H9 (cell line): Measurements from ENCODE around the gene CDKL1. TPM values are rescaled to one million over a fixed set of nuclear protein-coding genes. Genes with fewer than 3 reads are reported as not detected.

Experiments used
- DNase-seq: peaks from one replicate; pipeline ENCODE4 v3.0.0-alpha.2; 2017
- H2AFZ ChIP-seq: one replicate; pipeline ENCODE4 v1.6.1; 2013; ENCODE audit warnings: mild to moderate bottlenecking, low read length, control low read depth, moderate library complexity
- H2AK5ac ChIP-seq: 2 replicates; pipeline ENCODE4 v1.6.1; 2013; ENCODE audit warnings: low read length, control low read depth, mixed read lengths; ENCODE audit not compliant: insufficient read length
- H2BK120ac ChIP-seq: one replicate; pipeline ENCODE4 v1.6.1; 2013; ENCODE audit warnings: low read depth, mild to moderate bottlenecking, low read length, control low read depth, inconsistent platforms; ENCODE audit not compliant: poor library complexity, severe bottlenecking
- H2BK12ac ChIP-seq: 2 replicates; pipeline ENCODE4 v1.6.1; 2013; ENCODE audit warnings: low read length, control low read depth, mixed read lengths, low read depth; ENCODE audit not compliant: insufficient read length
- H2BK15ac ChIP-seq: 2 replicates; pipeline ENCODE4 v1.6.1; 2013; ENCODE audit warnings: low read depth, low read length, control low read depth
- H2BK20ac ChIP-seq: one replicate; pipeline ENCODE4 v1.6.1; 2013; ENCODE audit warnings: low read depth, mild to moderate bottlenecking, low read length, control low read depth, inconsistent platforms; ENCODE audit not compliant: poor library complexity, severe bottlenecking
- H2BK5ac ChIP-seq: 2 replicates; pipeline ENCODE4 v1.6.1; 2013; ENCODE audit warnings: low read length, control low read depth, mixed read lengths; ENCODE audit not compliant: insufficient read length
- H3K14ac ChIP-seq: 2 replicates; pipeline ENCODE4 v1.6.1; 2013; ENCODE audit warnings: low read length, control low read depth; ENCODE audit not compliant: insufficient read depth
- H3K18ac ChIP-seq: 2 replicates; pipeline ENCODE4 v1.6.1; 2013; ENCODE audit warnings: low read depth, mild to moderate bottlenecking, mixed read lengths, low read length, control low read depth; ENCODE audit not compliant: insufficient read length
- H3K23ac ChIP-seq: 2 replicates; pipeline ENCODE4 v1.6.1; 2013; ENCODE audit warnings: low read length, control low read depth, mixed read lengths, low read depth; ENCODE audit not compliant: insufficient read length
- H3K23me2 ChIP-seq: 2 replicates; pipeline ENCODE4 v1.6.1; 2013; ENCODE audit warnings: low read depth, mild to moderate bottlenecking, mixed read lengths, low read length, control low read depth; ENCODE audit not compliant: insufficient read length, poor library complexity, severe bottlenecking
- H3K27ac ChIP-seq: 2 replicates; pipeline ENCODE4 v1.5.1; 2013; ENCODE audit warnings: low read length, control low read depth, mixed read lengths, low read depth; ENCODE audit not compliant: insufficient read length
- H3K27me3 ChIP-seq: 2 replicates; pipeline ENCODE4 v1.6.1; 2013; ENCODE audit warnings: low read length, control low read depth, inconsistent platforms; ENCODE audit not compliant: insufficient read depth
- H3K4ac ChIP-seq: 2 replicates; pipeline ENCODE4 v1.6.1; 2013; ENCODE audit warnings: low read depth, mild to moderate bottlenecking, control low read depth, inconsistent platforms, low read length, moderate library complexity
- H3K4me1 ChIP-seq: 2 replicates; pipeline ENCODE4 v1.6.1; 2013; ENCODE audit warnings: low read length, control low read depth, inconsistent platforms; ENCODE audit not compliant: insufficient read depth
- H3K4me2 ChIP-seq: 2 replicates; pipeline ENCODE4 v1.6.1; 2013; ENCODE audit warnings: low read length, control low read depth, mixed read lengths; ENCODE audit not compliant: insufficient read length, insufficient read depth
- H3K56ac ChIP-seq: 2 replicates; pipeline ENCODE4 v1.6.1; 2013; ENCODE audit warnings: low read depth, mild to moderate bottlenecking, mixed read lengths, low read length, control low read depth; ENCODE audit not compliant: insufficient read length
- H3K79me1 ChIP-seq: 2 replicates; pipeline ENCODE4 v1.6.1; 2013; ENCODE audit warnings: low read depth, mild to moderate bottlenecking, moderate library complexity, low read length, control low read depth, inconsistent platforms; ENCODE audit not compliant: insufficient read depth, poor library complexity, severe bottlenecking
- H3K79me2 ChIP-seq: 2 replicates; pipeline ENCODE4 v1.6.1; 2013; ENCODE audit warnings: low read length, control low read depth, inconsistent platforms; ENCODE audit not compliant: insufficient read depth
- H3K9ac ChIP-seq: 2 replicates; pipeline ENCODE4 v1.6.1; 2013; ENCODE audit warnings: low read length, control low read depth, mixed read lengths; ENCODE audit not compliant: insufficient read length; ENCODE audit errors: extremely low read depth
- H3K9me3 ChIP-seq: one replicate; pipeline ENCODE4 v1.6.1; 2013; ENCODE audit warnings: low read depth, low read length, inconsistent platforms; ENCODE audit not compliant: control insufficient read depth
- H3T11ph ChIP-seq: one replicate; pipeline ENCODE4 v1.6.1; 2013; ENCODE audit warnings: mild to moderate bottlenecking, low read length, control low read depth, inconsistent platforms
- H4K20me1 ChIP-seq: one replicate; pipeline ENCODE4 v1.6.1; 2013; ENCODE audit not compliant: control insufficient read depth, insufficient read length, insufficient read depth
- H4K5ac ChIP-seq: 2 replicates; pipeline ENCODE4 v1.6.1; 2013; ENCODE audit warnings: low read depth, mild to moderate bottlenecking, mixed read lengths, low read length, control low read depth; ENCODE audit not compliant: insufficient read length
- H4K8ac ChIP-seq: replicated peaks from 2 replicates; pipeline ENCODE4 v1.6.1; 2013; ENCODE audit warnings: low read length, control low read depth, mixed read lengths, low read depth; ENCODE audit not compliant: insufficient read length
- H4K91ac ChIP-seq: 2 replicates; pipeline ENCODE4 v1.6.1; 2013; ENCODE audit warnings: low read depth, mild to moderate bottlenecking, moderate library complexity, mixed read lengths, low read length, control low read depth; ENCODE audit not compliant: insufficient read length
- H3K27ac Mint-ChIP-seq, 3 experiments: 2 replicates in 2 of 3; 3 replicates in 1 of 3; pipeline ENCODE4 v1.8.0; 2020 to 2021; ENCODE audit warnings: mixed read lengths in 3 of 3, mild to moderate bottlenecking in 1 of 3, moderate library complexity in 1 of 3
- H3K27me3 Mint-ChIP-seq: 2 replicates; pipeline ENCODE4 v1.8.0; 2021; ENCODE audit warnings: low read depth, mild to moderate bottlenecking, moderate library complexity, mixed read lengths
- H3K36me3 Mint-ChIP-seq, 3 experiments: 2 replicates in 2 of 3; 3 replicates in 1 of 3; pipeline ENCODE4 v1.8.0; 2020 to 2021; ENCODE audit warnings: low read depth in 3 of 3, mixed read lengths in 3 of 3; ENCODE audit not compliant: insufficient read depth in 1 of 3
- H3K4me1 Mint-ChIP-seq, 2 experiments: 2 replicates each; pipeline ENCODE4 v1.8.0; 2020; ENCODE audit warnings: mixed read lengths in 2 of 2
- H3K4me3 Mint-ChIP-seq, 2 experiments: 2 replicates in 1 of 2; 3 replicates in 1 of 2; pipeline ENCODE4 v1.8.0; 2020 to 2021; ENCODE audit warnings: mild to moderate bottlenecking in 2 of 2, mixed read lengths in 2 of 2, moderate library complexity in 1 of 2
- H3K9me3 Mint-ChIP-seq, 2 experiments: 2 replicates in 1 of 2; 3 replicates in 1 of 2; pipeline ENCODE4 v1.8.0; 2020; ENCODE audit warnings: mild to moderate bottlenecking in 2 of 2, mixed read lengths in 2 of 2, moderate library complexity in 1 of 2
- WGBS: extraction: QIAGEN DNeasy Blood & Tissue Kit; methylation state at CpG from one replicate; pipeline ENCODE4 v1.1.7; 2013; ENCODE audit warnings: missing lambda C conversion rate, low lambda C conversion rate, mixed read lengths; ENCODE audit not compliant: insufficient read length; ENCODE audit errors: extremely low coverage; 5-methylcytosine and 5-hydroxymethylcytosine counted together
- total RNA-seq: library from RNA; stranded (reverse); gene quantifications from 2 replicates; pipeline ENCODE4 v1.2.1, GENCODE V29; 2021
- TF ChIP-seq, protein P1 (sequence below): fragments of 200-600 bp; sonication (generic); conservative IDR thresholded peaks from 3 replicates; pipeline ENCODE4 v1.8.0; 2021; ENCODE audit warnings: antibody characterized with exemption, mild to moderate bottlenecking

Gene CDKL1
- total RNA-seq, 1 experiment from 2014 or later, result 0.72 TPM

DNA sequence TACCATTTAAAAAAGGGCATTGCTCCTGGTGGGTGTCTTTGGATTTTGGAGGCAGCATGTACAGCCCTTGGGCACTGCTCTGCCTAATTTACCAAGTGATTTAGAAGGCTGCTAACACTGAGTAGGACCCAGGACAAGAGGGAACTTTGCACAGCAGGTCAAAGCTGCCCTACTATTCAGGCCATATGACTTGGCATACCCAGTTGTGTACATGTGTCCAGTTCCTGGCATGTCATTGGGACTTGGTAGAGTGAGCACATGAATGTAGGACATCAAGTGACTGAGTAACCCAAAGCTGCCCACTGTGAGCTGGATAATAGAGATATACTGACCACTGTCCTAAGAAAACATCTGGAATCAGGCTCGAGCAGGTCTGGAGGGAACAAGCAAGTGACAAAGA lies 15.7 kb downstream of the CDKL1 start:
- DNase-seq, result no peak
- H4K20me1 ChIP-seq, result no peaks in the 10 kb centered on the region
- Mint-ChIP-seq H3K4me3 (no peak overlapping the region; a peak in 1 of 5 replicates), H3K4me1 (no peaks in the 10 kb centered on the region), H3K9me3 (no peaks in the 10 kb centered on the region), H3K27me3 (no peaks in the 10 kb centered on the region; the same call in 1 of the 2 replicates), H3K27ac (no peak overlapping the region; a peak in 1 of 7 replicates), H3K36me3 (no peaks in the 10 kb centered on the region)
- TF ChIP-seq, protein P1, sequence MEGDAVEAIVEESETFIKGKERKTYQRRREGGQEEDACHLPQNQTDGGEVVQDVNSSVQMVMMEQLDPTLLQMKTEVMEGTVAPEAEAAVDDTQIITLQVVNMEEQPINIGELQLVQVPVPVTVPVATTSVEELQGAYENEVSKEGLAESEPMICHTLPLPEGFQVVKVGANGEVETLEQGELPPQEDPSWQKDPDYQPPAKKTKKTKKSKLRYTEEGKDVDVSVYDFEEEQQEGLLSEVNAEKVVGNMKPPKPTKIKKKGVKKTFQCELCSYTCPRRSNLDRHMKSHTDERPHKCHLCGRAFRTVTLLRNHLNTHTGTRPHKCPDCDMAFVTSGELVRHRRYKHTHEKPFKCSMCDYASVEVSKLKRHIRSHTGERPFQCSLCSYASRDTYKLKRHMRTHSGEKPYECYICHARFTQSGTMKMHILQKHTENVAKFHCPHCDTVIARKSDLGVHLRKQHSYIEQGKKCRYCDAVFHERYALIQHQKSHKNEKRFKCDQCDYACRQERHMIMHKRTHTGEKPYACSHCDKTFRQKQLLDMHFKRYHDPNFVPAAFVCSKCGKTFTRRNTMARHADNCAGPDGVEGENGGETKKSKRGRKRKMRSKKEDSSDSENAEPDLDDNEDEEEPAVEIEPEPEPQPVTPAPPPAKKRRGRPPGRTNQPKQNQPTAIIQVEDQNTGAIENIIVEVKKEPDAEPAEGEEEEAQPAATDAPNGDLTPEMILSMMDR, result no peak
- H2BK20ac ChIP-seq, result no peak overlapping the region
- H2AFZ ChIP-seq, result no peak overlapping the region
- H3K27ac ChIP-seq, result no peak overlapping the region
- H3K79me1 ChIP-seq, result no peaks in the 10 kb centered on the region
- no peak overlapping the region for H2BK5ac ChIP-seq
- no peaks in the 10 kb centered on the region for H3K27me3 ChIP-seq
- H3K4me1 ChIP-seq, result no peaks in the 10 kb centered on the region
- no peak overlapping the region for H3K18ac ChIP-seq
- no peak overlapping the region for H3K4ac ChIP-seq
- no peak overlapping the region for H4K91ac ChIP-seq
- no peak overlapping the region for H3K56ac ChIP-seq
- no peak overlapping the region for H2BK12ac ChIP-seq
- WGBS, result no CpG with 5 or more reads among the region's 1 CpG
- H3T11ph ChIP-seq, result no peak overlapping the region
- no peak overlapping the region for H2BK15ac ChIP-seq
- no peak overlapping the region for H4K8ac ChIP-seq
- H3K79me2 ChIP-seq, result no peaks in the 10 kb centered on the region
- no peak overlapping the region for H2AK5ac ChIP-seq
- H3K4me2 ChIP-seq, result no peak overlapping the region
- H2BK120ac ChIP-seq, result no peak overlapping the region
- no peaks in the 10 kb centered on the region for H3K23me2 ChIP-seq
- no peak overlapping the region for H3K14ac ChIP-seq
- H3K9ac ChIP-seq, result no peak overlapping the region
- no peak overlapping the region for H4K5ac ChIP-seq
- H3K23ac ChIP-seq, result no peak overlapping the region
- H3K9me3 ChIP-seq, result no peaks in the 10 kb centered on the region
